RKO (cell line): ENCODE measurements around the gene COX10.

Source experiments
- DNase-seq: peaks from one replicate; pipeline ENCODE4 v3.0.0-alpha.2; 2016; ENCODE audit warnings: low spot score

COX10 gene

DNA sequence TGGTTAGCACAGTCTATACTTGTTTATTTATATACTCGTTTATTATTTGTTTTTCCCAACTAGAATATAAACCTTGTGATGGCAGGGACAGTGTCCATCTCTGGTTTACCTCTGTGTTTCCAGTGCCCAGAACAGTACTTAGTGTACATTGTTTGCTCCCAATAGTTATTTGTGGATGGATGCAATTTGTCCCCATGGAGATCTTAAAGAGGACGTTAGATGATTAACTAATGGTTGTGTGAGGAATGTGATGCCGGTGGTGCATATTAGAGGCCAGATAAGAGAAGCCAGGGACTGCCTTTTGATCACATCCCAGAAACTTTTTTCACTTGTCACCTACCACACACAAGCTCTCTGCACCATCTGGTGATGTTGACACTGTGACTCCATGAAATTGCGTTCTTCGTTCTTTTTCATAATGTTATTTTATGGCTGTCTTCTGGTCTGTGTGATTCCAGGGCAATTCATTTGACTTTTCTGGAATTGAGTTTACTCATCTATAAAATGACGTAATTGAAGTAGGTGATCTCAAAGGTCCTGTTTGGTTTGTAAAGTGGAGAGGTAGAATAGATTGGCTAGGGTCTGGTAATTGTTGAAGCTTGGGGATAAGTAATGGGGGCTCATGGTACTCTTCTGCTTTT, 1.2 kb downstream of the COX10 start:
- peak; percentile 19 for DNase-seq

DNA sequence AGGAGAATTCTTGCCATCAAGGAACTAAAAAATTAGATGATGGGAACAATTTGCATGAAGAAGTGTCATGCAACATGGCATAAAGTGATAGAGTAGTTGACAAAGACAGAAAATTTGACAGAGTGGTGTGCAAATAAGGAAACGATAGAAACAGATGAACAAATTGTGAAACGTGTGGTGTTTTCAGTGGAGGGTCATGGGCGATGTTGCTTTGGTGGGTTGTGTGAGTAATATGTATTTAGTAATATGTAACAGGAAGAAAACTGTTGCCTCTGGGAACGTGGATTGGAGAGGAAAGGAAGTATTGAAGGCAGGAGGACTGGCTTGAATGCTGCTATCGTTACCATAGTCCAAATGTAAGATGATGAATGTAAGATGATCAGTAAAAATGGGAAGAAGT, 3.6 kb downstream of the COX10 start:
- no peak for DNase-seq

DNA sequence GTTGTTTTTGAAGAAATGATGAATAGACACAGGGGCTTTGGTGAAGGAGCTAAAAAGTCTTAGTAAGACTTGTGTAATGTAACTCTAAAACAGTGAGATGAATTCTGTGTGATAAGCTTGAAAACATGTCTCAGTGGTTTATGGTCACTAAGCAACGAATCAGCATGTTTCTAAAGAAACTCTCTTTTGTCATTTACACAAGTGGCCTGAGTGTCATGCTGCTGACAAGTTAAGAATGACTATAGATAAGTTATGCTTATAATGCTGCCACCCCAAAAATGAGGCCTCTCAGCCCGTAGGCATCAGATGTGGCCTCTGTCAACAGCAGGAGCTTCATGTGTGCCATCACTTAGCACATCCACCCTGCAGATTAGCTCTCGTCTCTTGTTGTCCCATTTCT, 8.7 kb downstream of the COX10 start:
- DNase-seq = no peak

DNA sequence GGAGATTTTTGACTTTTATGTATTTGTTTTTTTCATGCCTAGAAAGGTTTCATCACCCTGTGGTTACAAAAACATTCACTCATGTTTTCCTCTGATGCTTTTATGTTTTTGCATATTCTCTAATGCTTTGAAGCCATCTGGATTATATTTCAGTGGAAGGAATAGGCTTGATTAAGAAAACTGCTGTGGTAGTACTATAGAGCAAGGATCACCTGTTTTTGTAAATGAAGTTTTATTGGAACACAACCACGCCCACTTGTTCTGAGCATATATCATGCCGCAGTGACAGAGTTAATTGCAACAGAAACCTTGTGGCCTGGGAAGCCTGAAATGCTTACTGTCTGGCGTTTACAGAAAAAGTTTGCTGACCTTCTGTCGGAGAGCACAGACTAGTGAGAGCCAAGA, 11.5 kb downstream of the COX10 start:
- no peak for DNase-seq

DNA sequence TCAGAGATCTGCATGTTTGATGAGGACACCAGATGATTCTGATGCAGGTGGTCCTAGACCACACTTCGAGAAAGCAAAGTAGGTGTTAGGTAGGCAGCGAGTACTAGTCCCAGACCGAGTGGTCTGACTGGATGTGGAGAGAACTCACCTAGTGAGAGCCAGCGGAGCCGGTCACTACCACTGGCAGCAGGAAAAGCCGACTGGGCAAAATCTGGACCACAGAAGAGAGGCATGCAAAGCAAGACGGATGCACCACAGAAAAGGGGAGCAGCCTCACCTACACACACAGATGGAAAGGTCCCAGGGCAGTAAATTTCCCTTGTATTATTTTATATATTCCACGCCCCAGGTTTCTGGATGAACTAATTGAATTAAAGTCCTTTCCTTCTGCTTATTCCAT, 13.5 kb downstream of the COX10 start:
- no peak for DNase-seq

DNA sequence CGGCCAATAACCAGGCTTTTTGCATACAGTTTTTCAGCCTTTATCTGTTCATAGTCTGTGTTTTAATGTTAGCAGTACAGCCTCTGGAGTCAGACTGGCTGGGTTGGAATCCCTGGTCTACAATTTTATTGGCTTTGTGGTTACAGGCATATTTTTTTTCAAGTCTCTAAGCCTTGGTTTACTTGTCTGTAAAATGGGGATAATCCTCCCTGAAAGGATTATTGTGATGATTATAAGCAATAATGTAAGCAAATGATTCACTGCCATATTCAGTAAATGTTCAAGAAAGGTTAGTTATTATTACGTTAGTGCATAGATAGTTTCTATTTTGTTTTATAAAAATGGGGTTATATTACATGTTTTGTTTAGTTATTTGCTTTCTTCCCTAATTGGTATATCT, 15.7 kb downstream of the COX10 start:
- no peak for DNase-seq

DNA sequence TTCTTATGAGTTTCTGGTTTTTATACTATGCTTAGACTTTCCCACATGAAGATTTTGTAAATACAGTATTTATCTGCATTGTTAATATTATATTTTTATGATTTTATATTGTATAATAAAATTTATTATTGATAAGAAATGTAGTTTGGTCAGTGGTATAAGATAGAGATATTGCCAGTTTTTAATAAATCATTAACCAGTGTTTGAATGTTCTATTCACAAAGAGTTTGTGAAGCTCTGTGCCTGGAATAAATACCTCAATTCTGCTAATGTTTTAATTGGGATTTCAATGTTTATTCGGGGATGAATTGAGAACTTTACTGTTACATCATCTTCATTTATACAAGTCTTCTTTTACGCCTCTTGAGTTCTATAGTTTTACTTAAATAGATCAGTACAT, 16.9 kb downstream of the COX10 start:
- no peak for DNase-seq

DNA sequence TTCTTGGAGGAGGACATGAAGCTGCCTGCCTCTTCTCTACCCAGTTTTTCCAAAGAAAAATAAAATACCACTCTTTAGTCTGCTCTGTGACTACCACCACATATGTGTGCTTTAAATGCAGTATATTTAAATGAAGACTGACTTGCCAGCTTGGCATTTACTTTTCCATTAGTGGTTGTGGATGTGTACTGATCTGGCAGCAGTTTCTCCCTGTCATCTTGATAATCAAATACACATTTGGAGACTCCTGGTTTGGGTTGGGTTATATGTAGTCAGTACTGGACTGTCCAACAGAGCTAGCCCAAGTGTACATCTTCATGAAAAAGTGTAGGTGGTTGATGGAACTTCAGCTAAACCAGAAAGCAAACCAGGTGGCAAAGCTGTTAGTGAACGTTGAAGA, 19.9 kb downstream of the COX10 start:
- DNase-seq = no peak

DNA sequence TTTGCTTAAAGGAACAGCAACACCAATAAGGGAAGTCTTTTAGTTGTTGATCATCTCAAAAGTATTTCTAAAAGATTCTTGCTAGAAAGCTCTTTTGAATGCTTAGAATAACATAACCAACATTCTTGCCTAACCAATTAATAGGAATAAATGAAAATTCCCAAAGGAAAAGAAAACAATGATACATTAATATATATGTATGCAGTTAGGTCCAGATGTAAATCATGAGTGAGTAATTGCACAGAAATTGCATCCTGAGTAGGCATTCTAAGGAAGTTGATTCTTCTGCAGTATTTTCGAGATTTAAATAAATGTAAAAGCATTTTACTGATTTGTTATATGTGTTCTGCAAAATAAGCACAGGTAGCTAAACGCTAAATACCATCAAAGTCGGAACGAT, 22.1 kb downstream of the COX10 start:
- DNase-seq = no peak

DNA sequence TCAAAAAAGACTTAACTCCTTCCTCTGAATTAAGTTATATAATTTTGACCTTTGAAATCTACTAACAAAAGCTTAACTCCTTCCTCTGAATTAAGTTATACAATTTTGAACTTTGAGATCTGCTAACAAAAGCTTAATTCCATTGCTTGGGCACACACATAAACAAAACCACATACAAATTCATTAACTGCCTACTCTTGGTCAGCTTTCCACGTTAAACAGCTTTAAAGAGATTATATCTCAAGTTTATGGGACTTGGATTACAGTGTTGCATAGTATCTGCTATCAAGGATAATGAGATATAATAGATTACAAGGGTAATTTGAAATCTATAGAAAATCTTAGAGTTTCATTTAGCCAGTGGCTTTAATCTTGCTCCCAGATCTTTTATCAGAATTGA, 23.5 kb downstream of the COX10 start:
- no peak for DNase-seq

DNA sequence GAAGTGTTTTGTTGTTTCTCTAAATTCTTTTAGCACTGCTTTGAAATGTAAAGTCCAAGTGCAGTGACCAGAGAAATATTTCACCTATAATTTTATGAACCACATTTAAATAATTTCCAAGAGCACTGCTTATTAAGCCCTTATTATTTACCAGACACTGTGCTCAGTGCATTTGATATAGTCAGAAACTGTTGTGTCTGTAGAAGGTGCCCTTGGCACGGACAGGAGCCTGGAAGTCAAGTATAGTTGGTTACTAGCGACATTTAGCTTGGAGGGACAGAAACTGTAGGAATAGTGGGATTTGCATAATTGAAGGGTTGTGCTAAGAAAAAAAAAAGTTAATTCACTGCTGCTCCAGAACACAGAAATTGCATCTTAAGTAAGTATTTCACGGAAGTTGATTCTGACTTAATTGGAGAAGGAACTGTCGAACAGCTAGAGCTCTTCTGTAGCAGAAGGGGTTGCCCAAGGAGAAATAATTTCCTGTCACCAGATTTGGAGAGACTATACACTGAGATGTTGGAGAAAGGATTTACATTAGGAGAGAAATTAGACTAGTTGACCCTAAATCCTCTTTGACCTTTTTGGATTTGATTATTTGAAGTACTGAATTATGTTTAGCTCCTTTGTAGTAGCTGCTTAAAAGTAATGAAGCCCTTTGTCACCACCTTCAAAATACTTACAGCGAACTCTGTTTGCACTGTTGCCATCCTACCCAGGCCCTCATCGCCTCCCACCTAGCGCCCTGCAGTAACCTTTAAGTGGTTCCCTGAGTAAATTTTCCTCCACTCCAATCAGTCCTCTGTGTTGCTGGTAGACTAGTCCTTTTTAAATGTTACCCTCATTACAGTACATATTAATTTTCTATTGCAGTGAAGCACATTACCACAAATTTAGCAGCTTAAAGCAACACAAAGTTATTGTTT, 25.6 kb downstream of the COX10 start:
- no peak for DNase-seq

DNA sequence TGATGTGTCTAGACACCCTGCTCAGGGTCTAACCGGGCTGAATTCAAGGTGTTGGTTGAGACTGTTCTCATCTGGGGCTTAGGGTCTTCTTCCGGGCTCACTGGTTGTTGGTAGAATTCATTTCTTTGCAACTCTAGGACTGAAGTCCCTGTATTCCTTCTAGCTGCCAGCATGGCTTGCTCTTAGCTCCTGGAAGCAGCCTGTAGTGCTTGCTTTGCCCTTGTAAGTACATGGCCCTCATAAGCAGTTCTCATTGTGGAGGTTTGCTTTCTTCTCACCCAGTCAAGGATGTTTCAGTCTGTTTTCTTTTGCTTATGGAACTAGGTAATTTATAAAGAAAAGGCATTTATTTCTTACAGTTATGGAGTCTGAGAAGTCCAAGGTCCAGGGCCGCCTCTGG, 26.3 kb downstream of the COX10 start:
- DNase-seq = no peak

DNA sequence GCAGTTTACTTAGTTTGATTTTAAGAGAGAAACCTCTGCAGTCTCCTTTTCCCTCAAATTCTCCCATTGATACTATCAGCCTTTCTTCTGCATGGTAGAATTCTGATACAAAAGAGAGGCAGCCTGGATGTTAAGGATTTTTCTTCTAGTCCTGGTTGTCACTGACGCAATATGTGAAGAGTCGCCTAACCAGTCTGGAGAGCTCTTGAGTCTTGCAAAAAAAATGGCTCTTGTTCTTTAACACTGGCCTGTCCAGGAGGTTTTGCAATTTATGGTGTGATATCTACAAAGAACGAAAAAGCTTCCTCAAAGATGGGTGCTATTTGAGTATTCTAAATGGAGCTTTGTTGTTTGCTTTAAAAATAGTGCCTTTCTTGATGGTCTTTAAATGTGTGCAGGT, 28.9 kb downstream of the COX10 start:
- DNase-seq = no peak

DNA sequence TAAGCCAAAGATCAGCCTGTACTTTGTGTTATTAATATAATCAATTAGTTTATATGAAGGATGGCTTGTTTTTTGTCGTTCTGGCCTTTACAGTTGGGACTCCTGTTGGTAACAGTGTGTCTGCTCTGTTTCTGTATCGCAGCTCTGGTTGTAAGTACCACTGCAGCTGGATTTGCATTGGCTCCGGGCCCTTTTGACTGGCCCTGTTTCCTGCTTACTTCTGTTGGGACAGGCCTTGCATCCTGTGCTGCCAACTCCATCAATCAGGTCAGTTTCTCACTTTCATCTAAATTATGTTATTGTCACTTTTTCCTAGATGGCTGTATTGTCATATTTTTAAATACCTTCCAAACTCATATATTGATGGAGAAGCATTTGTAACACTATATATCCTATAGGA, 32.7 kb downstream of the COX10 start:
- DNase-seq = no peak

DNA sequence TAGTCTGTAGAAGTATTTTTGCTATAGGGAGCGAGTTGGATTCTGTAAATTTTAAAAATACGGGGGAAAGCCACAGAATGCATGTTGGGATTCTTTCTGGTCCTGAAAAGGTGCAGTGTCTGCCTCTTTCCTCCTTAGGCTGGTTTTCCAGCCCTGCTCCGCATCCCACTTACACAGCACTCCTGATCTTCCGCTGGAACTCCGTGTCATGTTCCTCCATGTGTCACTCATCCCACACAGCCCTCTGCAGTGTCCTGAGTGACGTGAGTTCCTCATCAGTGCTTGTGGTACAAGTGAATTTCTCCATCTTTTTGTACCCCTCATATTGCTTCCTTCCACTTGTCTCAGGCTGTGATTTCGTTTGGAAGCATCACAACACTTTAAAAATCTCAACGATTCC, 34.5 kb downstream of the COX10 start:
- no peak for DNase-seq

DNA sequence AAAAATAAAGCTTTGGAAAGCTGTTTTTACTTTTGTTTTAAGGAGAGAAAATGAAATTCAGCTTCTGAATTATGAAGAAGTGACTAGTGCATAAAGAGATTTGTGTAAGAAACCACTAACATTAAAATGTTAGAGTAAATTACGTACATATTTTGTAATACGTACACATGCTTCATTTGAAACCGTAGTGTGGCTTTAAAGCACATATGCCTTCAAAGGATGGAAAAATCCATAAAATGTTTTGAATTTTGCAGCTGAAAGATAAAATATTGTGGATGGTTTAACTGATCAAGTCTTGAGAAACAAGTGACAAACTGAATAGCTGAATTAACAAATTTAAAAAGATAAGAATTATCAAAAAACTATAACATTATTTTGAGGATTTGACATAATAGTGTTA, 35.4 kb downstream of the COX10 start:
- DNase-seq = no peak

DNA sequence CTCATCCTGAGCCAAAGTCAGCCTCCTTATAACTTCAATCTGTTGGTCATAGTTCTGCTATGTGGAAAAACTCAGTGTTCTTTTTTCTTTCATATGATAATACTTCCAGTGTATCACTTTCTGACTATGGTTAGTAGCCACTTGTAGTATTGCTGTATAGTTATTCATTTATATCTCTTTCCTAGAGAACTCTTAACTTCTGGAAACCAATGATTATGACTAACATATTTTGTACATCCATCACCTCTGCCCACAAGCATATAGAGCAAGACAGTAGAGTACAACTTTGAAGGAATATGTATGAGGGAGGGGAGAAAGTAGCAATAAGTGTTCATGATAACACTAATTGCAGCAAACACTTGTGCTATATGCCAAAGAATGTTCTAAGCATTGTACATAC, 38.6 kb downstream of the COX10 start:
- no peak for DNase-seq

DNA sequence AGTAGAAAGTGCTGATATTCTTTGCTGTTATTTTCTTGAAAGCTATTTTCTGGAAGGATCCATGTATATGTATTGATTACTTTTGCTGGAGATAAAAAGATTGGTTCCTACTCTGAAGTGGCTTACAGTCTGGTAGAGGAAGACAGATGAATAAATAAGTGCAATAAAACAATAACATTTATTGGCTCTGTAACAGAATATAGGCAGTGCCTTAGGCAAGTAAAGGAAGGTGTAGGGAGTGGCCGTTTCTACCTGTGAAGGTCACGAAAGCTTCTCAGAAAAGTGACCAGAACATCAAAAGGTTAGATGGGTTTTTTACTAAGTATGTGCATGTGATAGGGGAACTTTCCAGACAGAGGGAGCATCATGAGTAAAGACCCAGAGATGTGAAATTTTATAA, 43.1 kb downstream of the COX10 start:
- DNase-seq = no peak

DNA sequence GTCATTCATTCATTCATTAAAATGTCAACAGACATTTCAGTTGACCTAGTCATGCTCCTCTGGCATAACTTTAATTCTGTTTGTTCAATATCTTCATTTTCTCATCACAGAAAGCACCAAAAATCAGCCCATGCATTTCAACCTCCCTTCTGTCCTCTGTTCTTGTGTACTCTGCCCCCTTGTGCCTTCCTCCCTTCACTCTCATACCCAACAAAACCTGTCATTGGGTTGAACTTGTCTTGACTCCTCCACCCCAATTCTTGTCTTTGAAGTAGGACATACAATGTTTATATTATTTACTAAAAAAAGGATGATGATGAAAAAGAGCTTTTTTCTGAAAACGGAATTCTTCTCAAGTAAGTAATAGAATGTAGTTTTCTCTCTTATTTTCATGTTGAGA, 43.8 kb downstream of the COX10 start:
- no peak for DNase-seq

DNA sequence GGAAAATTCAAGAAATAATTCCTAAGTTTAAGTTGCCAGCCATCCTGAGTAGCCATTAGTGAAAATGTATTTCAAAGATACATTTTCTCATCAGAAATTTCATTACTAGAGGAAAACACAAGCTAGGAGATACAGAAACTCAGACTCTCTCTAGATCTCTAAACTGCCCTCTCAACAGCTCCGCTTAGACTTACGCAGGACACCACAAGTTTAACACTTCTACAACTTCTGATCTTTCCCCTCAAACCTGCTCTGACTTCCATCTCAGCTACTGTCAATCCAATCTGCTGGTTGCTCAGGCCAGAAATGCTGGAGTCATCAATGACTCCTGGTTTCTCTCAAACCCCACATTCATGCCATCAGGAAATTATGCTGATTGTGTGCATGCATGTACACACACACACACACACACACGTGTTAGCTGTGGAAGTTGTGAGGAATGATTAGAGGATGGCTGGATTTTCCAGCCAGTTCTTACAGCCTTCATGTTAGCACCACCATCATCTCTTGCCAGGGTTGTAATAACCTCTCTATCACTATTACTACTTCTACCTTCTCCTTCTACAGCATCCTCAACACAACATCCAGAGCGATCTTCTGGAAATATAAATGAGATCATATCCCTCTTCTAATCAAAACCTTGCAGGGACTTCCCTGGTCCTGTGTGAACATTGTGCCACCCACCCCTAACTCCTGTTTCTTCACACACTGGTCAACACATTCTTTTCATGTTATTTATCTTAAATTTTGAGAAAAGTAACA, 47.1 kb downstream of the COX10 start:
- no peak for DNase-seq

DNA sequence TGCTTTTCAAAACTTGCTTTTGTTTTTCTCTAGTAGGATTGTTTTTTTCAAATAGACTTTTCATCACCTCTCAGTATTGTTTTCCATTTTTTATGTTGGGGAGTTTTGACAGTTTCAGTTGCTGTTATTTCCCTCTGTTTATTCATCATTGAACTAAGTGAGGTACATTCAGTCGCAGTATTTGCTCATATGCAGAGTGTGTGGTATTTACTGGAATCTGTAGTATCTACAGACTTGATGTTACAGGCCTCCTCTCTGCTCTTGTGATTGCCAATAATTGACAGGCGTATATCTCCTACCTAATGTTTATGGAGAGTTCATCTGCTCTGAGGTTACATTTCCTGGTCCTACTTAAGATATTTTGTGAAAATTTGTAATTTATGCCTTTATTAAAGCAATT, 49.6 kb downstream of the COX10 start:
- no peak for DNase-seq

DNA sequence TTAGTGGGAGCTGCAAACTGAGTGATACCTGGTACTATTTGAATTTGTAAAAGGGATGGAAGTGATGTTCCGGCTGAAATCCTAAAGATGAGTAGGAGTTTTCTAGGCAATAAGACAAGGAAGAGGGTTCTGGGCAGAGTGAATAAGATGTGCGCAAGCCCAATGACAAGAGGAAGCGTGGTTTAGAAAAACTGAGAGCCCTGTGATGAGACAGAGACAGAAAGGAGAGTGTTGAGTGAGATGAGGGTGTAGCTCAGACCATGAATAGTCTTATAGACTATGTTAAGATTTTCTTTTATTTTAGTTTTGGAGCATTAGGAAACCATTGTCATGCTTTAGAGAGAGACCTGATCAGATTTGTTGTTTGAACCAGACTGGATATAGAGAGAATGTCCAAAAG, 50.2 kb downstream of the COX10 start:
- no peak for DNase-seq

DNA sequence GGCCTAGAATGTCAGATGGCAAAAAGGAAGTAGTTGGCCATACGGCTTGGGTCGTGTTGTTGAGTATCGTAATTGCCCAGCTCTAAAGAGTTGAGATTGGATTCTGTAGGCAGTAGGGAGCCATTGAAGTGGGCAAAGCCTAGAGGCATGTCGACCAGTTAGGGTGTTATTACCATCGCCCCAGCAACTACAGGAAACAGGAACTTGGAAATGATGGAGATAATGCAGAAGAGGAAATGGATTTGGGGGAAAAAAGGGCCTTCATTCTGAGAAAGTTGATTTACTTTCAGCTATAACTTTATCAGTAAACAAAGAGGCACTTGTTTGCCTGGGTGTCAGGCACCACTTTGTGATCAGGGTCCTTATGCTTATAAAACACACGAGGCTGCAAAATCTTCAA, 52.6 kb downstream of the COX10 start:
- no peak for DNase-seq
